ENCODE measurements around the gene NOL4L. TPM values are rescaled to one million over a fixed set of nuclear protein-coding genes. Genes with fewer than 3 reads are reported as not detected.

NOL4L gene
- total and polyA plus RNA-seq, 7 donors: 0.61 to 2.7 (median 1.3) TPM

DNA sequence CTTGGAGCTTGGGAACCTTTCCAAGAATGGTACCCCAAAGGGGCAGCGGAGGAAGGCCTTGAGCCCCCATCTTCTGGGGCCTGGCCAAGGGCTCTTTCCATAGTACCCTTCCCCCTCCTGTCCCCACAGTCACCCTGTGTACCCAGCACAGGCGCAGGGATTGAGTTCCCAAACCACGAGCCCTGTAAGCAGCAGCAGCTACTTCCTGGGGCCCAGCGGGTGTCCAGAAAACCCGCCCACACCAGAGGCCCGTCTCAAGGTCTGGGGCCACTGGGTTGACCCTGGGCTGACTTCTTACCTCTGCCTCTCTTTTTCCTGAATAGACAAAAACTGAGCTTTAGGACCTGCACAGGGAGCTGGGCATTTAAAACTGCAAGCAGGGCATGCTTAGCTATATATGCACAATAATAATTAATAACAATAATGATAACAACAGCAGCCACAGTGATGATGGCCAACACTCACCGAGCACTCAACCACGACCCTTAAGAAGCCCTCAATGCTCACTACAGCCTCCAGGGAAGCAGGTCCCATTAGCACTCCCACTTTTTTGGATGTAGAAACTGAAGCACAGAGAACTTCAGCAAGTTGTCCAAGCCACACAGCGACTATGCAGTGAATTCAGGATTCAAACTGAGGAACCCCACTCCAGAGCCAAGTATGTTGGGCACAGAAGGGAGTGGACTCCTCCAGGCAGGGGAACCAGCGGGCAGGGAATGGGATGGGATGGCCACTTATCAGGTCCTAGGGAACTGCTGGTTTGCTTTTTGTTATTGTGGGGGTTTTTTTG, 14.5 kb downstream of the NOL4L start:
- Histone ChIP-seq H3K36me3 (ENCODE audit: insufficient read depth in 1 of 2, low read depth in 1 of 2) (no peaks in the 10 kb centered on the region), H3K4me1 (no peaks in the 10 kb centered on the region), H3K27ac (no peak overlapping the region), H3K9me3 (no peaks in the 10 kb centered on the region), H3K27me3 (ENCODE audit: insufficient read depth in 3 of 3, low read length in 2 of 3) (peaks cover 0 to 2% (median 0%) of the 10 kb centered on the region in 3 donors), H3K4me3 (no peak overlapping the region)
- intact Hi-C loops (cut with DNase I): no loop called here
- WGBS, 3 donors: 79 to 84% (median 83%) methylated on average over 10 of the region's 10 CpGs
- DNase-seq (no peak), ATAC-seq (no peak)
- TF ChIP-seq, protein P1, sequence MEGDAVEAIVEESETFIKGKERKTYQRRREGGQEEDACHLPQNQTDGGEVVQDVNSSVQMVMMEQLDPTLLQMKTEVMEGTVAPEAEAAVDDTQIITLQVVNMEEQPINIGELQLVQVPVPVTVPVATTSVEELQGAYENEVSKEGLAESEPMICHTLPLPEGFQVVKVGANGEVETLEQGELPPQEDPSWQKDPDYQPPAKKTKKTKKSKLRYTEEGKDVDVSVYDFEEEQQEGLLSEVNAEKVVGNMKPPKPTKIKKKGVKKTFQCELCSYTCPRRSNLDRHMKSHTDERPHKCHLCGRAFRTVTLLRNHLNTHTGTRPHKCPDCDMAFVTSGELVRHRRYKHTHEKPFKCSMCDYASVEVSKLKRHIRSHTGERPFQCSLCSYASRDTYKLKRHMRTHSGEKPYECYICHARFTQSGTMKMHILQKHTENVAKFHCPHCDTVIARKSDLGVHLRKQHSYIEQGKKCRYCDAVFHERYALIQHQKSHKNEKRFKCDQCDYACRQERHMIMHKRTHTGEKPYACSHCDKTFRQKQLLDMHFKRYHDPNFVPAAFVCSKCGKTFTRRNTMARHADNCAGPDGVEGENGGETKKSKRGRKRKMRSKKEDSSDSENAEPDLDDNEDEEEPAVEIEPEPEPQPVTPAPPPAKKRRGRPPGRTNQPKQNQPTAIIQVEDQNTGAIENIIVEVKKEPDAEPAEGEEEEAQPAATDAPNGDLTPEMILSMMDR (IDR thresholded peaks at IDR 0.05): no peak

DNA sequence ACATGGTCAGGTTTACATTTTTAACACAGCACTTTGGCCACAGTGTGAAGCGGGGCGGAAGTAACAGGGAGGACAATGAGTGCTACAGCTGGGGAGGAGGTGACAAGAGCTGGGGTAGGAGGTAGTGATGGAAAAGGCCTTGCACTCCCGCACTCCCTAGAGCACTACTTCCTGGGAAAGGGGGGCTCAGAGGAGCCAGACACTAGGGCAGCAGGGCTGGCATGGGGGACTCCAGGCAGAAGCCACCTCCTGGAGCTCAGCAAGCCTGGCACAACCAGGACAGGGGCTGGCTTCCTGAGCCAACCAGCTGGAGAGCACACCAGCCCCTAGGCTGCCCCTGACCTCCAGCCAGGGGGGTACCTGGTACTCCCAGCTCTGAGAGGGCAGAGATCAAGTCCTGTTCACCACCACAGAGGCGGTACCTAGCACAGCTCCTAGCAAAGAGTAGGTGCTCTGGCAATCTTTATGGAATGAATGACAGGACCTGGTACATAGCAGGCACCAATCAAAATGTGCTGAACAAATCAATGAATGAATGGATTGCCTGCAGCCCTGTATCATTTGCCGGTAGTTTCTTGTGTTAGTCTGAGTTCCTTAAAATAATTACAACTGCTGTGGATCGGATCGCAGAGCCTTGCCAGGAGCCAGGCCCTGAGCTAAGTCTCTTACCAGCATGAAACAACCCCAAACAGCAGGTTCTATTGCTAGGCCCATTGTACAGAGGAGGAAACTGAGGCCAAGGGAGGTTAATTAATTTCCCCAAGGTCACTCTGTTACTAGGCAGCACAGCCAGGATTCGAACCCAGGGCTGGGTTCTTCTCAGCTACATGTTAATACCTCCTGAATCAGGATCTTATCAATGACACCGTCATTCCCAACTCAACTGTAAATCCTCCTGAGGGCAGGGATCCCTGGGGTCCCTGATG, 15.5 kb downstream of the NOL4L start:
- Histone ChIP-seq H3K4me1 (no peaks in the 10 kb centered on the region), H3K27me3 (ENCODE audit: insufficient read depth in 3 of 3, low read length in 2 of 3) (peaks cover 0 to 2% (median 0%) of the 10 kb centered on the region in 3 donors), H3K9me3 (no peaks in the 10 kb centered on the region), H3K27ac (no peak overlapping the region), H3K4me3 (no peak overlapping the region), H3K36me3 (ENCODE audit: insufficient read depth in 1 of 2, low read depth in 1 of 2) (no peaks in the 10 kb centered on the region)
- WGBS, 3 donors: 86 to 88% (median 86%) methylated on average over 9 of the region's 9 CpGs
- TF ChIP-seq, protein P1 (IDR thresholded peaks at IDR 0.05): no peak
- intact Hi-C loops (cut with DNase I): no loop called here
- DNase-seq (no peak), ATAC-seq (no peak)

DNA sequence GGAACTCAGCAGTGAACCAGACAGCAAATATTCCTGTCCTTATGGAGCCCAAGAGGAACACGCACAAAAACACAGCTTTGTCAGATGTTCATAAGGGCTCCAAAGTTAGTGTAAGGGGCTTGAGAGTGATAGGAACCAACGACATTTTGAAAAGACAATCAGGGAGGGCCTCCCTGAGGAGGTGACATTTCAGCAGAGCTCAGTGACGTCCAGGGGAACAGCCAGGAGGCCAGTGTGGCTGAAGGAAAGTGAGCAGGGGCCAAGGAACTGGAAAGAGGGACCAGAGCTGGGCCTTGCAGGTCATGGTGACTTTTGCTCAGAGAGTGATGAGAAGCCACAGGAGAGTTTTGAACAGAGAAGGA, 16.1 kb downstream of the NOL4L start:
- no peak overlapping the region for H3K27ac ChIP-seq
- ATAC-seq: no peak
- intact Hi-C loops (cut with DNase I): no loop called here
- 76 to 82% (median 79%) methylated on average over 3 of the region's 3 CpGs for WGBS, 3 donors
- no peaks in the 10 kb centered on the region for H3K9me3 ChIP-seq
- no peaks in the 10 kb centered on the region for H3K27me3 ChIP-seq (ENCODE audit: insufficient read depth in 3 of 3, low read length in 2 of 3)
- TF ChIP-seq, protein P1 (IDR thresholded peaks at IDR 0.05): no peak
- no peak for DNase-seq
- H3K36me3 ChIP-seq (ENCODE audit: insufficient read depth in 1 of 2, low read depth in 1 of 2): no peaks in the 10 kb centered on the region
- no peak overlapping the region for H3K4me3 ChIP-seq
- H3K4me1 ChIP-seq: no peaks in the 10 kb centered on the region

DNA sequence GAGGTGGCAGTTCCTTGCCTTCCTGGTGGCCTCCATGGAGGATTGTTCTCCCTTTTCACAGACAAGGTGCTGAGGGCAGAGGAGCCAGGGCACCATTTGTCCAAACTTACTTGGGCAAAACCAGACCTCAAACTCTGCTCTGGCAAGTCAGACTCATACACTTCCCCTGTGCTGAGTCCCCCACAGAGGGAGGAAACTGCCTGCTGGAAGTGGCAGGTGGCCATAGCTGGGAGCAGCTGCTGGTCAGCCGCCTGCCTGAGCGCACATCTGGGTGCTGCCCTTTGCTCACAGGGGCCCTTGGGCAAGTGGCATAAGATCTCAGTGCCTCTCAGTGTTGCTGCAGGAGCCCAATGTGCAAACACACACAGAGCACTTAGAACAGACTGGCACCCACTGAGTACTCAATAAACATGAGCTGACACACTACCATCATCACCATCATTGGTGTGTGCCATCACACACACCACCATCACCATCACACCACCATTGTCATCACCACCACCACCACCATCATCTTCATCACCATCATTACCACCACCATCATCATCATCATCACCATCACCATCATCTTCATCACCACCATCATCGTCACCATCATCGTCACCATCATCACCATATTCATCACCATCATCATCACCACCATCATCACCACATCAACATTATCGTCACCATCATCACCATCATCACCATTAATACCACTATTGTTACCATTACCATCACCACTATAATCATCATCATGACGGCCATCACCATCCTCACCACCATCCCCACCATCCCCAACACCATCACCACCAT, 17.6 kb downstream of the NOL4L start:
- intact Hi-C loops (cut with DNase I): no loop called here
- TF ChIP-seq, protein P1 (IDR thresholded peaks at IDR 0.05): no peak
- H3K27me3 ChIP-seq (ENCODE audit: insufficient read depth in 3 of 3, low read length in 2 of 3): no peaks in the 10 kb centered on the region
- H3K9me3 ChIP-seq: no peaks in the 10 kb centered on the region
- H3K4me3 ChIP-seq: no peak overlapping the region
- no peak overlapping the region for H3K27ac ChIP-seq
- H3K4me1 ChIP-seq: no peaks in the 10 kb centered on the region
- ATAC-seq (no peak), DNase-seq (no peak)
- H3K36me3 ChIP-seq (ENCODE audit: insufficient read depth in 1 of 2, low read depth in 1 of 2): no peaks in the 10 kb centered on the region
- 76 to 85% (median 83%) methylated on average over 6 of the region's 6 CpGs for WGBS, 3 donors
